ENCODE results near the gene CARHSP1. TPM values are rescaled to one million over a fixed set of nuclear protein-coding genes. Genes with fewer than 3 reads are reported as not detected.

Gene CARHSP1
- total RNA-seq, 2 donors from 2014 or later: 51.0 to 146 TPM

DNA sequence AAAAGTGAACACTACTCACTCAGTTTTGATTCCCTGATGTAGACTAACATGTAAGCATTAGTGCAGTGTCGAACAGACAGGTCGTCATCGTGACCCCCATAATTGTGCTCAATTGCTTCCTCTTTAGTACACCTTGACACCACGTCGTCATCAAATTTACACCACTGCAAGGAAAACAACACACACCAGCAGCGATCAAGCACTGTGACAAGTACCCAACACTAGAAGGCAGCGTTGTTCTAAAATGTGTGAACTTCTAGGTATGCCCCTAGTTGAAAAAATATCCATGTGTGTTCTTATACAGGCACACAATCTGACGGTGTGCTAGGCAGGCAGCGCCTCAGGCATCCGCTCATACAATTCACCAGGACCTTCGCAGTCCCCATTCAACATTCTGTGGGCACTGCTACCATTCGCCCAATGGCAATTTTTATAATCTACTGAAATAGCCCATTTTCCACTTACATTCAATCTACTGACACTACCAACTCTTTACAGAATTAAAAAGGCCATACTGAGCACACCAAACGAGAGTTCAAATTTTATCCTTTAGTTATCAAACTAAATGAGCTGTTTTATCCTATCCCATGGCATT lies 36.5 kb upstream of the CARHSP1 start:
- H3K4me1 ChIP-seq (replicated peaks): no peaks in the 10 kb centered on the region
- 78% methylated on average over 13 of the region's 13 CpGs for WGBS
- TF ChIP-seq POLR2AphosphoS5 (IDR thresholded peaks at IDR 0.05) (no peak), POLR2A (IDR thresholded peaks at IDR 0.05) (no peak)
- TF ChIP-seq, protein P1, sequence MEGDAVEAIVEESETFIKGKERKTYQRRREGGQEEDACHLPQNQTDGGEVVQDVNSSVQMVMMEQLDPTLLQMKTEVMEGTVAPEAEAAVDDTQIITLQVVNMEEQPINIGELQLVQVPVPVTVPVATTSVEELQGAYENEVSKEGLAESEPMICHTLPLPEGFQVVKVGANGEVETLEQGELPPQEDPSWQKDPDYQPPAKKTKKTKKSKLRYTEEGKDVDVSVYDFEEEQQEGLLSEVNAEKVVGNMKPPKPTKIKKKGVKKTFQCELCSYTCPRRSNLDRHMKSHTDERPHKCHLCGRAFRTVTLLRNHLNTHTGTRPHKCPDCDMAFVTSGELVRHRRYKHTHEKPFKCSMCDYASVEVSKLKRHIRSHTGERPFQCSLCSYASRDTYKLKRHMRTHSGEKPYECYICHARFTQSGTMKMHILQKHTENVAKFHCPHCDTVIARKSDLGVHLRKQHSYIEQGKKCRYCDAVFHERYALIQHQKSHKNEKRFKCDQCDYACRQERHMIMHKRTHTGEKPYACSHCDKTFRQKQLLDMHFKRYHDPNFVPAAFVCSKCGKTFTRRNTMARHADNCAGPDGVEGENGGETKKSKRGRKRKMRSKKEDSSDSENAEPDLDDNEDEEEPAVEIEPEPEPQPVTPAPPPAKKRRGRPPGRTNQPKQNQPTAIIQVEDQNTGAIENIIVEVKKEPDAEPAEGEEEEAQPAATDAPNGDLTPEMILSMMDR (IDR thresholded peaks at IDR 0.05): peak in 1 of 4 experiments; percentile 25
- no peak overlapping the region for H3K27ac ChIP-seq
- H3K4me3 ChIP-seq: no peak overlapping the region
- intact Hi-C loops (cut with DNase I): no loop called here
- DNase-seq (ENCODE audit: low spot score): no peak
- H3K27me3 ChIP-seq (replicated peaks; ENCODE audit: insufficient read depth): no peaks in the 10 kb centered on the region
- H3K36me3 ChIP-seq: peaks cover 7 to 42% of the 10 kb centered on the region in 2 donors
- H3K9me3 ChIP-seq: no peaks in the 10 kb centered on the region

DNA sequence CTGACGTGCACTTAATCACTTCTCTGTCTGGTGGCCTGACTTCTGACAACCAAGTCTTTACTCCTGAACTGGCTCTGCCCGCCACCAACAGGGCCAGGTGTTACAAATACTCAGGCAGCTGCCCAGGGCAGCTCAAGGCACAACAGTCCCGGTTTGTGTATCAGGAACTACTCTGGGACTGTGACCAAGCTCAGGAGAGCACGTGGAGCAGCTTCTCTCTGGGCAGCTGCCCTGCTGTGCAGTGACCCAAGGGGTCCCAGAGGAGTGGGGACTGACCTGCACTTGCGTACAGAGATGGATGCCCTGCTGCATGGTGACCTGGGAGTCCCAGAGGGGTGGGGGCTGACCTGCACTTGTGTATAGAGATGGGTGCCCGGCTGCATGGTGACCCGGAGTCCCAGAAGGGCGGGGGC lies 35.2 kb upstream of the CARHSP1 start:
- TF ChIP-seq POLR2A (IDR thresholded peaks at IDR 0.05) (no peak), POLR2AphosphoS5 (IDR thresholded peaks at IDR 0.05) (no peak)
- TF ChIP-seq, protein P1 (IDR thresholded peaks at IDR 0.05): no peak
- no peaks in the 10 kb centered on the region for H3K27me3 ChIP-seq (replicated peaks; ENCODE audit: insufficient read depth)
- H3K4me3 ChIP-seq: no peak overlapping the region
- no peak for DNase-seq (ENCODE audit: low spot score)
- no peak overlapping the region for H3K27ac ChIP-seq
- intact Hi-C loops (cut with DNase I): no loop called here
- H3K4me1 ChIP-seq (replicated peaks): no peaks in the 10 kb centered on the region
- no peaks in the 10 kb centered on the region for H3K9me3 ChIP-seq
- H3K36me3 ChIP-seq: peaks cover 9 to 37% of the 10 kb centered on the region in 2 donors
- WGBS: 86% methylated on average over 8 of the region's 8 CpGs

DNA sequence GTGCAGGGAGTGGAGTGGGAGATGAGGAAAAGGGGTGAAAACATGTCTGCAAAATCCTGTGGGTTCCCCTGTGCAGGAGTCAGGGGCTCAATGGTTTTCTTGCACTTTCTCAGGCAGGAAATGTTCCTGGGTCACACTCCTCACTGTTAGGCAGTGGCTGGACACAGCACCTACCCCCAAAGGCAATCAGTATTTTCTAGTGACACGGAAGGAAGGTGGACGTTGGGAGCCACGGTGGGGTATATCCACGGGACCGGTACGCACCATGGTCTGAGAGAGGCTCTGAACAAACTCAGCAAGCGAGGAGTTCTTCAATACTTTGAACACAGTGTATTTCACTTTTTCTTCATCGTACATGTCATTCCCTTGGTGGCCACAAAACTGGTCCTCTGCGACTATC lies 34.2 kb upstream of the CARHSP1 start:
- no peak for TF ChIP-seq POLR2A (IDR thresholded peaks at IDR 0.05)
- intact Hi-C loops (cut with DNase I): no loop called here
- peaks cover 14 to 40% of the 10 kb centered on the region in 2 donors for H3K36me3 ChIP-seq
- no peak overlapping the region for H3K4me3 ChIP-seq
- H3K27ac ChIP-seq: no peak overlapping the region
- no peaks in the 10 kb centered on the region for H3K4me1 ChIP-seq (replicated peaks)
- H3K9me3 ChIP-seq: no peaks in the 10 kb centered on the region
- 96% methylated on average over 9 of the region's 9 CpGs for WGBS
- H3K27me3 ChIP-seq (replicated peaks; ENCODE audit: insufficient read depth): no peaks in the 10 kb centered on the region
- no peak for DNase-seq (ENCODE audit: low spot score)

DNA sequence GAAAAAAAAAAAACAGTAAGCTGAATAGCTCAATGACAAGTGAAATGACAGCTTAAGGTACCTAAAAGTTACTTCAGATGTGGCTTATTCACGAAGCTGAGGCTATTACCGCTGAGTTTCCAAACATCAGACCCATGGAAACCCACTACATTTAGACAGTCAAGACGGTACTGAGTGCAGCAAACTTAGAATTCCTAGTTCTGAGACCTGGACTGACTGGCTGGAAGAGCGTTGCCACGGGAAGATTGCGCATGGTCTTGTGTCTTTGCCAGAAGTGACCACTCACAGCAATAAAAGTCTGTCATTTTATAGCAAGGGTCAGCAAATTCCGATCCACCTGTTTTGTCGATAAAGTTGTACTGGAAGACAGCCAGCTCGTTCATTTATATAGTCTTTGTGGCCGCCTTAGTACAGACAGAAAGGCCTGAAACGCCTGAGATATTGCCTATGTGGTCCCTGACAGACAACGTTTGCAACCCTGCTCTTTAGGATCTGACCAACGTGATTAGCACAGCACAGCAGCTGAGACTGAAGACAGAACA lies 32.6 kb upstream of the CARHSP1 start:
- peaks cover 18 to 52% of the 10 kb centered on the region in 2 donors for H3K36me3 ChIP-seq
- H3K27ac ChIP-seq: no peak overlapping the region
- TF ChIP-seq POLR2AphosphoS5 (IDR thresholded peaks at IDR 0.05): no peak
- TF ChIP-seq, protein P1 (IDR thresholded peaks at IDR 0.05): no peak
- no peak for TF ChIP-seq POLR2A (IDR thresholded peaks at IDR 0.05)
- no peaks in the 10 kb centered on the region for H3K4me1 ChIP-seq (replicated peaks)
- H3K9me3 ChIP-seq: no peaks in the 10 kb centered on the region
- H3K4me3 ChIP-seq: no peak overlapping the region
- no peaks in the 10 kb centered on the region for H3K27me3 ChIP-seq (replicated peaks; ENCODE audit: insufficient read depth)
- WGBS: 75% methylated on average over 13 of the region's 13 CpGs
- no peak for DNase-seq (ENCODE audit: low spot score)
- intact Hi-C loops (cut with DNase I): no loop called here

DNA sequence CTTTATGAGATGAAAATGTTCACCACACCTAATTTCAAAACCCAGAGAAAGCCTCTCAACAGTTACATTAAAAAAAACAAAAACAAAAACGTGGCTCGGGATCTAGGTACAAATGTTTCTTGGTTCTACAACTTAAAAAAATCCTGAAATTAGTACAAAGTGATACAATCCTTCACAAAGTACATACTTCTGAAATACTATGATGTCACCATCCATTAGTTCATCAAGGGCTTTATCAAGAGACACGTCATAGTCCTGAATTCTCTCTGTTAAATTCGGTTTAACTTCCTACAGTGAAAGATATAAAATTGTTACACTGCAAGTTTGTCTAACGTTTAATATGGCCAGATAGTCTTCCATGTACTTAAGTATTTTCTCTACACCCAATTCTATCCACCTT lies 31.5 kb upstream of the CARHSP1 start:
- WGBS: 74% methylated on average over 5 of the region's 5 CpGs
- H3K27me3 ChIP-seq (replicated peaks; ENCODE audit: insufficient read depth): no peaks in the 10 kb centered on the region
- intact Hi-C loops (cut with DNase I): no loop called here
- no peaks in the 10 kb centered on the region for H3K9me3 ChIP-seq
- H3K4me1 ChIP-seq (replicated peaks): no peaks in the 10 kb centered on the region
- no peak for DNase-seq (ENCODE audit: low spot score)
- no peak overlapping the region for H3K4me3 ChIP-seq
- no peak overlapping the region for H3K27ac ChIP-seq
- H3K36me3 ChIP-seq: peaks cover 19 to 50% of the 10 kb centered on the region in 2 donors
- TF ChIP-seq POLR2AphosphoS5 (IDR thresholded peaks at IDR 0.05): no peak
- TF ChIP-seq, protein P1 (IDR thresholded peaks at IDR 0.05): no peak
- TF ChIP-seq POLR2A (IDR thresholded peaks at IDR 0.05): no peak

Data from prostate gland (tissue), 2 donors.